ENCODE measurements around the gene MSL1.

DNA sequence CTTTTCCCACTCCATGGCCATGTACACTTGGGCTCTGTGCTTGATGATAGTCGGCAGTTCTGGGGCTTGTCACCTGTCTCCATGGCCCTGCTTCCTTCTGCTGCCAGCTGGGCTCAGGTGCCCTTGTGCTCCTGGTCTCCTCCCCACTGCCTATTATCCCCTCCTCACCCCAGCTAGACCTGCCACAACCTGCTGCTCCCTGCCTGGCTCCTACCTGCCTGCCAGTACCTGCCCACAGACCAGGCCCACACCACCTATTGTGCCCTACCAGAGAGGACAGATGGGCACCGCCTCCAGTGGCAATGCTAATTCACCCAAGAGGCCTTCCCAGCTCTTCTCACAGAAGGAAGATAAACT is 55.0 kb downstream of the MSL1 start:
- TF ChIP-seq, protein P1, sequence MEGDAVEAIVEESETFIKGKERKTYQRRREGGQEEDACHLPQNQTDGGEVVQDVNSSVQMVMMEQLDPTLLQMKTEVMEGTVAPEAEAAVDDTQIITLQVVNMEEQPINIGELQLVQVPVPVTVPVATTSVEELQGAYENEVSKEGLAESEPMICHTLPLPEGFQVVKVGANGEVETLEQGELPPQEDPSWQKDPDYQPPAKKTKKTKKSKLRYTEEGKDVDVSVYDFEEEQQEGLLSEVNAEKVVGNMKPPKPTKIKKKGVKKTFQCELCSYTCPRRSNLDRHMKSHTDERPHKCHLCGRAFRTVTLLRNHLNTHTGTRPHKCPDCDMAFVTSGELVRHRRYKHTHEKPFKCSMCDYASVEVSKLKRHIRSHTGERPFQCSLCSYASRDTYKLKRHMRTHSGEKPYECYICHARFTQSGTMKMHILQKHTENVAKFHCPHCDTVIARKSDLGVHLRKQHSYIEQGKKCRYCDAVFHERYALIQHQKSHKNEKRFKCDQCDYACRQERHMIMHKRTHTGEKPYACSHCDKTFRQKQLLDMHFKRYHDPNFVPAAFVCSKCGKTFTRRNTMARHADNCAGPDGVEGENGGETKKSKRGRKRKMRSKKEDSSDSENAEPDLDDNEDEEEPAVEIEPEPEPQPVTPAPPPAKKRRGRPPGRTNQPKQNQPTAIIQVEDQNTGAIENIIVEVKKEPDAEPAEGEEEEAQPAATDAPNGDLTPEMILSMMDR (IDR thresholded peaks at IDR 0.05 in 8 of 11, conservative IDR thresholded peaks at IDR 0.05 in 3 of 11), result no peak
- no peak for TF ChIP-seq POLR2AphosphoS5 (IDR thresholded peaks at IDR 0.05)
